Gastrocnemius medialis (tissue), 4 donors: ENCODE measurements around the gene FBXL12.

Source experiments
- CTCF ChIP-seq, 5 experiments: fragments of 450-650 bp in 3 of 5; fragments of 200-600 bp in 2 of 5; sonication (generic) in 2 of 5; IDR thresholded peaks in 4 of 5; conservative IDR thresholded peaks in 1 of 5; 1 replicate in 4 of 5; 2 replicates in 1 of 5; pipeline ENCODE4 v1.5.1; 2016 to 2019; ENCODE audit warnings: antibody characterized with exemption in 5 of 5, mild to moderate bottlenecking in 3 of 5, moderate library complexity in 3 of 5
- POLR2A ChIP-seq, 2 donors: fragments of 450-650 bp; IDR thresholded peaks; one replicate each; pipeline ENCODE4 v1.6.1; 2017; ENCODE audit warnings: antibody characterized with exemption in 2 of 2, mild to moderate bottlenecking in 2 of 2, moderate library complexity in 2 of 2

- no peak for TF ChIP-seq CTCF (IDR thresholded peaks at IDR 0.05 in 4 of 5, conservative IDR thresholded peaks at IDR 0.05 in 1 of 5)
- no peak for TF ChIP-seq POLR2A (IDR thresholded peaks at IDR 0.05)
These were observed 19.4 kb upstream of the FBXL12 start for GRCh38 chr19:9838324-9838723.
